ENCODE results near the gene EPHB1. TPM values are rescaled to one million over a fixed set of nuclear protein-coding genes. Genes with fewer than 3 reads are reported as not detected.

Gene EPHB1
- total RNA-seq, 1 experiment from 2014 or later = 0.11 TPM

- TF ChIP-seq, protein P1, sequence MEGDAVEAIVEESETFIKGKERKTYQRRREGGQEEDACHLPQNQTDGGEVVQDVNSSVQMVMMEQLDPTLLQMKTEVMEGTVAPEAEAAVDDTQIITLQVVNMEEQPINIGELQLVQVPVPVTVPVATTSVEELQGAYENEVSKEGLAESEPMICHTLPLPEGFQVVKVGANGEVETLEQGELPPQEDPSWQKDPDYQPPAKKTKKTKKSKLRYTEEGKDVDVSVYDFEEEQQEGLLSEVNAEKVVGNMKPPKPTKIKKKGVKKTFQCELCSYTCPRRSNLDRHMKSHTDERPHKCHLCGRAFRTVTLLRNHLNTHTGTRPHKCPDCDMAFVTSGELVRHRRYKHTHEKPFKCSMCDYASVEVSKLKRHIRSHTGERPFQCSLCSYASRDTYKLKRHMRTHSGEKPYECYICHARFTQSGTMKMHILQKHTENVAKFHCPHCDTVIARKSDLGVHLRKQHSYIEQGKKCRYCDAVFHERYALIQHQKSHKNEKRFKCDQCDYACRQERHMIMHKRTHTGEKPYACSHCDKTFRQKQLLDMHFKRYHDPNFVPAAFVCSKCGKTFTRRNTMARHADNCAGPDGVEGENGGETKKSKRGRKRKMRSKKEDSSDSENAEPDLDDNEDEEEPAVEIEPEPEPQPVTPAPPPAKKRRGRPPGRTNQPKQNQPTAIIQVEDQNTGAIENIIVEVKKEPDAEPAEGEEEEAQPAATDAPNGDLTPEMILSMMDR (conservative IDR thresholded peaks at IDR 0.05; ENCODE audit: low read depth, low read length) = no peak
- TF ChIP-seq EZH2 (IDR thresholded peaks at IDR 0.05; ENCODE audit: borderline replicate concordance, low read depth, low read length, poor library complexity, severe bottlenecking) = no peak
- CTCF ChIA-PET = no interaction called here
- H3K4me3 ChIP-seq (ENCODE audit: low read depth, low read length, poor library complexity, severe bottlenecking) = no peak overlapping the region
- POLR2A ChIA-PET (ENCODE audit: low non-redundant PET) = no interaction called here
- no peak overlapping the region for H3K27ac ChIP-seq (ENCODE audit: low read depth, low read length, poor library complexity, severe bottlenecking)
- BruUV-seq (replicated peaks) = no TSS peak
- no peaks in the 10 kb centered on the region for H3K9me3 ChIP-seq (ENCODE audit: low read depth, low read length, poor library complexity, severe bottlenecking)
- no peaks in the 10 kb centered on the region for H3K27me3 ChIP-seq (replicated peaks; ENCODE audit: insufficient read depth, low read depth, low read length, poor library complexity)
- H3K4me1 ChIP-seq (ENCODE audit: insufficient read depth, low read length, poor library complexity, severe bottlenecking) = no peaks in the 10 kb centered on the region
- DNase-seq (ENCODE audit: low spot score) = no peak
- no peaks in the 10 kb centered on the region for H3K36me3 ChIP-seq (ENCODE audit: insufficient read depth, low read length, poor library complexity, severe bottlenecking)
- intact Hi-C loops (cut with micrococcal nuclease; ENCODE audit: unreplicated experiment) = no loop called here
Measured at GRCh38 chr3:135248213-135248612, 453.2 kb downstream of the EPHB1 start.

- intact Hi-C loops (cut with micrococcal nuclease; ENCODE audit: unreplicated experiment) = no loop called here
- BruUV-seq (replicated peaks) = no TSS peak
- Histone ChIP-seq H3K9me3 (ENCODE audit: low read depth, low read length, poor library complexity, severe bottlenecking) (no peaks in the 10 kb centered on the region), H3K27me3 (replicated peaks; ENCODE audit: insufficient read depth, low read depth, low read length, poor library complexity) (no peaks in the 10 kb centered on the region), H3K27ac (ENCODE audit: low read depth, low read length, poor library complexity, severe bottlenecking) (no peak overlapping the region), H3K4me1 (ENCODE audit: insufficient read depth, low read length, poor library complexity, severe bottlenecking) (no peaks in the 10 kb centered on the region), H3K4me3 (ENCODE audit: low read depth, low read length, poor library complexity, severe bottlenecking) (no peak overlapping the region), H3K36me3 (ENCODE audit: insufficient read depth, low read length, poor library complexity, severe bottlenecking) (no peaks in the 10 kb centered on the region)
- DNase-seq (ENCODE audit: low spot score) = no peak
- CTCF ChIA-PET = no interaction called here
- POLR2A ChIA-PET (ENCODE audit: low non-redundant PET) = no interaction called here
- TF ChIP-seq, protein P1 (conservative IDR thresholded peaks at IDR 0.05; ENCODE audit: low read depth, low read length) = no peak
- no peak for TF ChIP-seq EZH2 (IDR thresholded peaks at IDR 0.05; ENCODE audit: borderline replicate concordance, low read depth, low read length, poor library complexity, severe bottlenecking)
Measured at GRCh38 chr3:135249186-135249585, 454.1 kb downstream of the EPHB1 start.

DNA sequence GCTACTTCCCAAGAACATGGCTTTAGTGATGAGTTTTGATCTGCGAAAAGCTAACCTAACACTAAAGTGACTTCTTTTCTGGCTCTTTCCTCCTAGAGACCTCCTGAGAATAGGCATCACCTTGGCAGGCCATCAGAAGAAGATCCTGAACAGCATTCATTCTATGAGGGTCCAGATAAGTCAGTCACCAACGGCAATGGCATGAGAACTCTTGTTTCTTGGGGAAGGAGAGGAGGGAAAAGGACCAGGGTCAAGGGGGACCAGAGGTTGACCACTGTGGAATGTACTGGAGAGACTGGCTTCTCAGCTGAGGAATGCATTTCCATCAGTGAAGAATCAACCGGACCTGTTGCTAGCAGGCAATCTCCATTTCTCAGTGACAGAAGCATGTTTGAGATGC is 463.9 kb downstream of the EPHB1 start:
- no peaks in the 10 kb centered on the region for H3K9me3 ChIP-seq (ENCODE audit: low read depth, low read length, poor library complexity, severe bottlenecking)
- no peak for TF ChIP-seq EZH2 (IDR thresholded peaks at IDR 0.05; ENCODE audit: borderline replicate concordance, low read depth, low read length, poor library complexity, severe bottlenecking)
- TF ChIP-seq, protein P1 (conservative IDR thresholded peaks at IDR 0.05; ENCODE audit: low read depth, low read length) = no peak
- no peaks in the 10 kb centered on the region for H3K36me3 ChIP-seq (ENCODE audit: insufficient read depth, low read length, poor library complexity, severe bottlenecking)
- H3K27me3 ChIP-seq (replicated peaks; ENCODE audit: insufficient read depth, low read depth, low read length, poor library complexity) = no peaks in the 10 kb centered on the region
- POLR2A ChIA-PET (ENCODE audit: low non-redundant PET) = no interaction called here
- intact Hi-C loops (cut with micrococcal nuclease; ENCODE audit: unreplicated experiment) = no loop called here
- no peak overlapping the region for H3K27ac ChIP-seq (ENCODE audit: low read depth, low read length, poor library complexity, severe bottlenecking)
- H3K4me3 ChIP-seq (ENCODE audit: low read depth, low read length, poor library complexity, severe bottlenecking) = no peak overlapping the region
- DNase-seq (ENCODE audit: low spot score) = no peak
- no TSS peak for BruUV-seq (replicated peaks)
- CTCF ChIA-PET = no interaction called here
- H3K4me1 ChIP-seq (ENCODE audit: insufficient read depth, low read length, poor library complexity, severe bottlenecking) = no peaks in the 10 kb centered on the region

Measured in A673 (cell line).